Retina (tissue), 1 donor: ENCODE data around the gene MYO1A.
"Not testable (repeated sequence)": the region's sequence is repeated elsewhere in the genome, so short reads cannot be mapped to it uniquely, and the experiment has no call there.

Experiments used
- DNase-seq: peaks from one replicate; pipeline ENCODE4 v3.0.0-alpha.2; 2016

MYO1A gene

GRCh38 chr12:57087010-57087690 lies 37.2 kb upstream of the MYO1A start:
- DNase-seq: peak; percentile 76

GRCh38 chr12:57086493-57087009 lies 36.6 kb upstream of the MYO1A start:
- peak; percentile 81 for DNase-seq

- peak; percentile 51 for DNase-seq
These were observed 36.1 kb upstream of the MYO1A start for GRCh38 chr12:57085999-57086492.

DNA sequence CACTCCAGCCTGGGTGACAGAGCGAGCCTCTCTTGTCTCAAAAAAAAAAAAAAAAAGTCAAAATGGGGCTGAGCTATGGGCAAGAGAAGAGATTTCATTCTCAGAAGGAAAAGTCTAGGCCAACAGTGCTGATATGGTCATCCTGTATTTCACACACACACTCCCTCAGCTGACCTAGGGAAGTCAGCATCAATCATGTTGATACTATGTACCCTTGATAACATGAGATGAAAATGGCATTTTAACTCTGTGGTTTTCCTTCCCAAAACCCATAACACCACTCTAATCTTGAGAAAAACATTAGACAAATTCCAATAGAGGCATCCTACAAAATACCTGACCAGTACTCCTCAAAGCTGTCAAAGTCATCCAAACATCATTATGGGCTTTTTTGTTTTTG lies 30.9 kb upstream of the MYO1A start:
- DNase-seq: no peak

DNA sequence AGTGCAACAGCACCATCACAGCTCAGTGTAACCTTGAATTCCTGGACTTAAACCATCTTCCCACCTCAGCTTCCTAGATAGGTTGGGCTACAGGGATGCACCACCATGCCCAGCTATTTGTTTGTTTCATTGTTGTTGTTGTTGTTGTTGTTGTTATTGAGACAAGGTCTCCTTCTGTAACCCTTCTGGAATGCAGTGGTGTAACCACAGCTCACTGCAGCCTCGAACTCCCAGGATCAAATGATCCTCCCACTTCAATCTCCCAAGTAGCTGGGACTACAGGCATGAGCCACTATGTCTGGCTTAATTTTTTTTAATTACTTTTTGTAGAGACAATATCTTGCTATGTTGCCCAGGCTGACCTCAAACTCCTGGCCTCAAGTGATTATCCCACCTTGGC lies 29.9 kb upstream of the MYO1A start:
- DNase-seq: no peak

- peak; percentile 95 for DNase-seq
These were observed 28.8 kb upstream of the MYO1A start, which contains the start of gene NEMP1 for GRCh38 chr12:57078519-57079404. Gene NEMP1, minus strand, starts transcription at chr12:57078791. Its CDS starts 46 bp downstream, at chr12:57078745.

- DNase-seq: not testable (repeated sequence)
These were observed 23.9 kb upstream of the MYO1A start for GRCh38 chr12:57073566-57074450.

- no peak for DNase-seq
These were observed 22.7 kb upstream of the MYO1A start for GRCh38 chr12:57072661-57073060.

DNA sequence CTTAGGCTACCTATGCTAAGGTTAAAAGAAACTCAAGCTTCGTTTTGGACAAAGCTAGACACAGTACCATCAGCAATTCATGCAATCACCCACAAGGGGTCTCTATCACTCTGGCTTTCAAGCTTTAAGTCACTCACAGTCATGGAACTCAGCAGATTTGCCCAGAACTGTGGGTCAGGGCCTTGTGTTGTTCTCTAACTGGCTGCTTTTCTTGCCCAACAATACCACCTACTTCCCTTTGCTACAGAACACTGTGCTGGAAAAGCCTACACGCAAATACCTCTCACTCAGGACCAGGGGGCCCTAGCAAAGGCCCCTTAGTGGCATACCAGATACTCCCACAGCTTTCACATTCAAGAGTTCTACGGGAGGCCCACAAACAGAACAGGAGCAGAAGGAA lies 19.6 kb upstream of the MYO1A start:
- DNase-seq: peak; percentile 68

GRCh38 chr12:57066245-57066644 lies 16.3 kb upstream of the MYO1A start:
- DNase-seq: no peak

DNA sequence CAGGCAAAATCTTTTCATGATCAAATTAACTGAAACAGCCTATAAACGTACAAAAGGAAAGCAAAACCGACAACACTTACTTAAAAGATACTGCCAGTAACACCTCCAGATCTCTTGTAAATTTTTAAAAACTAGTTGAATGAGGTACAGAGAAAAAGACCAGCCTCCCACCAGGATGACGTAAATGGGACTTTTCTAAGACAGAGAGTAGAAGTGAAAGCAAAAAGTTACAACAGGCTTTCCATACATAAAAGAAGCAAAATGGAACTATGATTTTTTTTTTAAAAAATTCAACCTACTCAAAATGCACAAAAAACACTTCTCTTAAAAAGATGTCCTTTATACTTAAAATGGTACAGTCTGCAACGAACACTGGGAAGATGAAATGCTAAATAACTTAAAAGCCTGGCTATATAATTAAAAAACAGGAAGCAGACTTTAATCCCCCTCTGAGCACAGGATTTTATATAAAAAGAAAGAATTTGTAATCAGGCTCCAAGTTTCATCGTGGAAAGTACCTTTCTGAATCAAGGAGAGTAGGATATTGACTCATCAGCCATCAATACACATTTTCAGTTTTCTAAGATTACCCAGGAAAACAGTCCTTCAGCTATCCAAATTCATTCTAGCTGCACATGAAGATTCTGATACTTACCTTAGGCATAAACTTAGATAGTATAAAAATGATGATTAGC lies 14.2 kb upstream of the MYO1A start:
- DNase-seq: no peak

GRCh38 chr12:57058454-57058853 lies 8.5 kb upstream of the MYO1A start:
- DNase-seq: no peak

- DNase-seq: no peak
These were observed 7.3 kb upstream of the MYO1A start for GRCh38 chr12:57057067-57057751.

- DNase-seq: no peak
These were observed 5.9 kb upstream of the MYO1A start for GRCh38 chr12:57055824-57056223.

GRCh38 chr12:57053901-57054300 lies 4.0 kb upstream of the MYO1A start:
- not testable (repeated sequence) for DNase-seq

DNA sequence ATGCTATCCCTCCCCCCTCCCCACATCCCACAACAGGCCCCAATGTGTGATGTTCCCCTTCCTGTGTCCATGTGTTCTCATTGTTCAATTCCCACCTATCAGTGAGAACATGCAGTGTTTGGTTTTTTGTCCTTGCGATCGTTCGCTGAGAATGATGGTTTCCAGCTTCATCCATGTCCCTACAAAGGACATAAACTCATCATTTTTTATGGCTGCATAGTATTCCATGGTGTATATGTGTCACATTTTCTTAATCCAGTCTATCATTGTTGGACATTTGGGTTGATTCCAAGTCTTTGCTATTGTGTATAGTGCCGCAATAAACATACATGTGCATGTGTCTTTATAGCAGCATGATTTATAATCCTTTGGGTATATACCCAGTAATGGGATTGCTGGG lies 3.2 kb upstream of the MYO1A start:
- DNase-seq: not testable (repeated sequence)

DNA sequence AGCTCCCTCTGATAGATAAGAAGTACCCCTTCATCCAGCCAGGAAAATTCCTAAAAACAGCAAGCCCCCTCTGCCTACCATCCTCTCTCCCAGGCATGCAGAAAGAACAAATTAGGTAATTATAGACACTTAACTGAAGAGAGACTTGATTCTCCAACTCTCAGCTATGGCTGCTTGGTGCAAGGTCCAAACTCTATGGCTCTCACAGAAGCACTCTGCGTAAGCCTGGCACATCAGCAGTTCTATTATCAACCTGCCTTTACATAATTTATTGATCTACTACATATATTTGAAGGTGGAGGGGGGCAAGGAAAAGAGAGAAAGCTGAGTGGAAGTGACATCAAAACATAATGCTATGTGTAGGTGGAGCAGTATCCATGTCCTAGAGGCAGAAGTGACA lies 1.1 kb upstream of the MYO1A start:
- no peak for DNase-seq

GRCh38 chr12:57049119-57049446 lies 846 bp downstream of the MYO1A start:
- no peak for DNase-seq

DNA sequence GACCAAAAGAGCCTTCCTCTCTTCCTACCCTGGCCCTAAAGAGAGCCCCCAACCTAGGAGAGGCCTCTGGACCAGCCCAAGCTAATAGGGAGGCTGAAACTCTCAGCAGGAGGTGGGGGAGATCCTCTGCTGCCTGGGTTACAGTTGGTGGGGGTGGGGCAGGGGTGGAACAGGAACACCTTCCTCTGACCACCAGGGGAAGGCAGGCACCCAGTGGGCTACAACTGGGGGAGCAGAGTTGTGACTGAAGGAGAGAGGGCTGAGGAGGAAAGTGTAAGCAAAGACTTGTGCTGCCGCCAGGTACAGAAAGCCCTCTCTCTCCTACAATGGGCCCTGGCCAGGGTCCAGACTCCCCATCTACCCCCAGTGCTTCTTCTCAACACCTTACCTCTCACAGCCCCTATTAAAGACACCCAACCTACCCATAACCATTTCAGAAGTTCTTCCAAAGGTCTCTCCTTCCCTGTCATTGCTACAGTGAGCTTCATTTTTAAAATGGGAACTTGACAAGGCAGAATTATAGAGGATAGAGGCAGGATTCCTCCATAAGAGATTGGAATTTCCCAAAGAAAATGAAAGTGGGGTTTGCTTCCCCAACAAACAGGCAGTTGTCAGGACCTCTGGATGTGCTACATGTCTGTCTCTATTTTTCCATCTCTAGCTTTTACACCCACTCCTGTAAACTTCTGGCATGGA lies 1.4 kb downstream of the MYO1A start:
- no peak for DNase-seq

DNA sequence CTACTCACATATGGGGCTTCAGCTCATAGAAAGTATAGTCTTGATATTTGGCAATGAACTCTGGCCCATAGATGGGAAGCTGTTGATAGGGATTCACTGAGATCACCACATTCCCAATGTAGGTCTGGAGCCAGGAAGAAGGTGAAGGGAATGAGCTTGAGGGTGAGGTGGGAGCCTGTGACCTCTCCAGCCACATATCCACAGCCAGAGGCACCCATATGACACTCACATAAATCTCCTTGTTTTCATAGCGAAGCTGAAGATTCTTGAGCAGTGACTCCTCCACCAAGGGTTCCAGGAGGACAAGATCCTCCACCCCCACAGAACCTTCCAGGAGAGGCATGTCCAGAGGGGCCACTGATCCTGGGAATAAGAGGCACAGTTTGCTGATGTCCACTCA lies 1.9 kb downstream of the MYO1A start:
- DNase-seq: no peak
